Kidney (tissue), 14 donors: Measurements from ENCODE around the gene CD244. TPM values are rescaled to one million over a fixed set of nuclear protein-coding genes. Genes with fewer than 3 reads are reported as not detected.
"Not testable (repeated sequence)": the region's sequence is repeated elsewhere in the genome, so short reads cannot be mapped to it uniquely, and the experiment has no call there.

Source experiments
- DNase-seq, 5 donors: peaks; one replicate each; pipeline ENCODE4 v3.0.0-alpha.2; 2013 to 2020
- FAIRE-seq: peaks from 2 replicates; lab custom pipeline; 2012; peaks lifted over from hg19 to GRCh38; lab: Jason Lieb, UNC
- H3K27ac ChIP-seq, 2 donors: one replicate each; pipeline ENCODE4 v1.7.0; 2013; ENCODE audit warnings: low read depth in 2 of 2, low read length in 2 of 2, inconsistent platforms in 1 of 2
- H3K27me3 ChIP-seq: one replicate; pipeline ENCODE4 v1.7.1; 2013; ENCODE audit warnings: low read length, inconsistent platforms; ENCODE audit not compliant: control insufficient read depth, insufficient read depth
- H3K36me3 ChIP-seq, 3 donors: one replicate each; pipeline versions ENCODE4 v1.7.0 to v1.7.1; 2013; ENCODE audit warnings: low read length in 3 of 3, control low read depth in 1 of 3, inconsistent platforms in 1 of 3; ENCODE audit not compliant: insufficient read depth in 3 of 3, control insufficient read depth in 2 of 3
- H3K4me1 ChIP-seq, 3 donors: one replicate each; pipeline versions ENCODE4 v1.7.0 to v1.7.1; 2013; ENCODE audit warnings: low read length in 3 of 3, inconsistent platforms in 1 of 3, low read depth in 1 of 3; ENCODE audit not compliant: control insufficient read depth in 2 of 3, insufficient read depth in 2 of 3
- H3K4me3 ChIP-seq, 3 donors: one replicate each; pipeline versions ENCODE4 v1.7.0 to v1.8.1; 2013; ENCODE audit warnings: low read length in 3 of 3, control low read depth in 1 of 3, inconsistent platforms in 1 of 3
- H3K9ac ChIP-seq, 3 donors: one replicate each; pipeline versions ENCODE4 v1.7.0 to v1.7.1; 2013; ENCODE audit warnings: low read length in 3 of 3, control low read depth in 1 of 3, inconsistent platforms in 1 of 3
- H3K9me3 ChIP-seq, 3 donors: one replicate each; pipeline versions ENCODE4 v1.7.0 to v1.7.1; 2013; ENCODE audit warnings: low read length in 3 of 3, control low read depth in 1 of 3, inconsistent platforms in 1 of 3; ENCODE audit not compliant: control insufficient read depth in 2 of 3, insufficient read depth in 1 of 3
- CTCF ChIP-seq: IDR thresholded peaks from 3 replicates; pipeline ENCODE4 v1.5.1; 2012; ENCODE audit warnings: mild to moderate bottlenecking, moderate library complexity, borderline replicate concordance; ENCODE audit not compliant: insufficient read depth; ENCODE audit errors: extremely low read depth
- intact Hi-C: fragments of 100-400 bp; cut with DNase I; formaldehyde crosslinking; loops from one replicate; pipeline ENCODE4 v1.11.1; 2022
- polyA plus RNA-seq: library from polyadenylated mRNA; stranded (reverse); fragments of 350-450 nt; fragmentation: Illumina TruSeq; extraction: RNeasy Lipid Tissue Mini Kit (QIAGEN cat#74804); gene quantifications from one replicate; pipeline ENCODE4 v1.2.3, GENCODE V29; 2014; ENCODE audit warnings: low read depth, low replicate concordance; ENCODE audit not compliant: insufficient read depth
- total RNA-seq: library from RNA; stranded (reverse); fragmentation: NEBNext Ultra II Directional; extraction: Animal tissue kit (Norgen Biotek cat#: 25700); gene quantifications from one replicate; pipeline ENCODE4 v1.2.1, GENCODE V29; 2021
- donor health status: control.
- donor health status: control.
- donor health status: control.
- donor health status: control.
- donor health status: control.
- donor health status: DM: yes; HTN: yes; CAD: no.
- donor health status: Normal renal cell carcinoma (clear cell type).

Gene CD244
- total and polyA plus RNA-seq, 2 donors from 2014 or later = 0.15 to 1.8 TPM

- DNase-seq = no peak
- Histone ChIP-seq H3K4me1 (no peaks in the 10 kb centered on the region), H3K9ac (no peak overlapping the region), H3K4me3 (no peak overlapping the region), H3K36me3 (no peaks in the 10 kb centered on the region), H3K27me3 (no peaks in the 10 kb centered on the region), H3K9me3 (no peaks in the 10 kb centered on the region), H3K27ac (no peak overlapping the region)
- FAIRE-seq = no peak
- intact Hi-C loops = no loop called here
- TF ChIP-seq CTCF = no peak
These were observed 42.3 kb upstream of the CD244 start for GRCh38 chr1:160904783-160905616.

GRCh38 chr1:160902251-160902650, 39.6 kb upstream of the CD244 start:
- H3K4me1 ChIP-seq, intact Hi-C loops, H3K27me3 ChIP-seq, H3K9ac ChIP-seq, FAIRE-seq, H3K4me3 ChIP-seq, DNase-seq, H3K9me3 ChIP-seq, H3K36me3 ChIP-seq, H3K27ac ChIP-seq: not testable (repeated sequence)

- H3K27ac ChIP-seq = no peak overlapping the region
- H3K9me3 ChIP-seq = no peaks in the 10 kb centered on the region
- no peak for DNase-seq
- H3K4me1 ChIP-seq = no peaks in the 10 kb centered on the region
- H3K4me3 ChIP-seq = no peak overlapping the region
- H3K36me3 ChIP-seq = no peaks in the 10 kb centered on the region
- H3K9ac ChIP-seq = no peak overlapping the region
- FAIRE-seq = no peak
- no peaks in the 10 kb centered on the region for H3K27me3 ChIP-seq
- intact Hi-C loops = no loop called here
- TF ChIP-seq CTCF = no peak
These were observed 39.1 kb upstream of the CD244 start for GRCh38 chr1:160901768-160902167.

- H3K9ac ChIP-seq, H3K4me3 ChIP-seq, FAIRE-seq, H3K27ac ChIP-seq, DNase-seq, intact Hi-C loops, H3K4me1 ChIP-seq, H3K36me3 ChIP-seq, H3K27me3 ChIP-seq, H3K9me3 ChIP-seq: not testable (repeated sequence)
These were observed 38.0 kb upstream of the CD244 start for GRCh38 chr1:160900683-160901082.

GRCh38 chr1:160894368-160895135, 31.9 kb upstream of the CD244 start:
- H3K27ac ChIP-seq, intact Hi-C loops, FAIRE-seq, H3K4me1 ChIP-seq, H3K9me3 ChIP-seq, H3K4me3 ChIP-seq, H3K36me3 ChIP-seq, H3K9ac ChIP-seq, H3K27me3 ChIP-seq, DNase-seq: not testable (repeated sequence)
